CD4-positive, alpha-beta T cell (primary cell): ENCODE data around the gene DIPK1B. TPM values are rescaled to one million over a fixed set of nuclear protein-coding genes. Genes with fewer than 3 reads are reported as not detected.

Experiments
- ATAC-seq: fragments of 200-7000 bp; cut with Tn5 transposase; one replicate; pipeline ENCODE4 v1.10.0; 2022; ENCODE audit warnings: mild to moderate bottlenecking; ENCODE audit not compliant: poor library complexity
- CTCF ChIA-PET: fragments of 350-600 bp; sonication (Branson Sonifier 250); formaldehyde crosslinking; loops from one replicate; lab custom pipeline; 2021; ENCODE audit warnings: antibody characterized with exemption, inconsistent platforms; lab: Charles Lee
- POLR2A ChIA-PET: fragments of 350-600 bp; sonication (Branson Sonifier 250); formaldehyde crosslinking; loops from one replicate; lab custom pipeline; 2021; ENCODE audit warnings: antibody characterized with exemption, inconsistent platforms; lab: Charles Lee
- DNase-seq, 14 experiments: peaks; one replicate each; pipeline ENCODE4 v3.0.0-alpha.2; 2013 to 2020; ENCODE audit warnings: mixed read lengths in 2 of 14
- H3K27ac ChIP-seq, 2 donors: one replicate each; pipeline versions ENCODE4 v1.5.1 to v1.7.0; 2013; ENCODE audit warnings: low read length in 2 of 2, low read depth in 1 of 2, mild to moderate bottlenecking in 1 of 2
- H3K27me3 ChIP-seq, 2 experiments: 1 replicate in 1 of 2; 2 replicates in 1 of 2; pipeline versions ENCODE4 v1.6.1 to v1.7.0; 2013; ENCODE audit warnings: low read length in 2 of 2, control low read depth in 1 of 2, mild to moderate bottlenecking in 1 of 2, moderate library complexity in 1 of 2; ENCODE audit not compliant: insufficient read depth in 2 of 2, control insufficient read depth in 1 of 2
- H3K36me3 ChIP-seq: one replicate; pipeline ENCODE4 v1.6.1; 2013; ENCODE audit warnings: low read length, control low read depth; ENCODE audit not compliant: insufficient read depth
- H3K4me1 ChIP-seq: one replicate; pipeline ENCODE4 v1.6.1; 2013; ENCODE audit warnings: low read length, control low read depth; ENCODE audit not compliant: insufficient read depth
- H3K4me3 ChIP-seq: one replicate; pipeline ENCODE4 v1.5.1; 2013; ENCODE audit warnings: mild to moderate bottlenecking, low read length, moderate library complexity
- H3K9me3 ChIP-seq, 2 experiments: 1 replicate in 1 of 2; 2 replicates in 1 of 2; pipeline versions ENCODE4 v1.6.1 to v1.7.0; 2013; ENCODE audit warnings: low read length in 2 of 2, mild to moderate bottlenecking in 2 of 2, control low read depth in 1 of 2, moderate library complexity in 1 of 2; ENCODE audit not compliant: control insufficient read depth in 1 of 2, insufficient read depth in 1 of 2
- H3K27ac Mint-ChIP-seq: one replicate; pipeline ENCODE4 v1.8.0; 2020; ENCODE audit warnings: mixed read lengths
- H3K27me3 Mint-ChIP-seq: one replicate; pipeline ENCODE4 v1.8.0; 2021; ENCODE audit warnings: mixed read lengths
- H3K36me3 Mint-ChIP-seq: one replicate; pipeline ENCODE4 v1.8.0; 2021; ENCODE audit warnings: low read depth, mixed read lengths
- H3K4me1 Mint-ChIP-seq: one replicate; pipeline ENCODE4 v1.8.0; 2021; ENCODE audit warnings: low read depth, mixed read lengths
- H3K4me3 Mint-ChIP-seq: one replicate; pipeline ENCODE4 v1.8.0; 2020; ENCODE audit warnings: mild to moderate bottlenecking, mixed read lengths
- H3K9me3 Mint-ChIP-seq: one replicate; pipeline ENCODE4 v1.8.0; 2020; ENCODE audit warnings: mixed read lengths
- CTCF ChIP-seq: fragments of 200-600 bp; IDR thresholded peaks from one replicate; pipeline ENCODE4 v1.8.0; 2022; ENCODE audit warnings: antibody characterized with exemption, mild to moderate bottlenecking
- intact Hi-C, 2 experiments: fragments of 100-400 bp; cut with DNase I in 1 of 2; cut with micrococcal nuclease in 1 of 2; formaldehyde crosslinking; loops; one replicate each; pipeline versions ENCODE4 v1.15.1 to v1.9.0; 2023 to 2025; cut with DNase I, micrococcal nuclease
- total RNA-seq, 174 experiments: library from RNA in 2 of 174; stranded (reverse) in 2 of 174; gene quantifications; one replicate each; pipeline ENCODE4 v1.2.3 and lab custom pipeline; 2021 to 2026

DIPK1B gene
- total RNA-seq, 2 experiments from 2014 or later, result 0.11 TPM; not detected in 1

GRCh38 chr9:136670576-136671253 is 41.7 kb upstream of the DIPK1B start:
- TF ChIP-seq CTCF, result no peak
- no peak overlapping the region for H3K27ac Mint-ChIP-seq
- POLR2A ChIA-PET, result no interaction called here
- Histone ChIP-seq H3K4me1 (peaks cover 9% of the 10 kb centered on the region), H3K27ac (no peak overlapping the region), H3K27me3 (peaks cover 9 to 13% of the 10 kb centered on the region in 2 experiments), H3K4me3 (no peak overlapping the region), H3K9me3 (peaks cover 0 to 7% of the 10 kb centered on the region in 2 experiments), H3K36me3 (no peaks in the 10 kb centered on the region)
- DNase-seq, result no peak
- H3K4me3 Mint-ChIP-seq, result no peak overlapping the region
- ATAC-seq, result no peak
- CTCF ChIA-PET, result no interaction called here
- peaks cover 9% of the 10 kb centered on the region for H3K27me3 Mint-ChIP-seq
- no peaks in the 10 kb centered on the region for H3K36me3 Mint-ChIP-seq
- H3K4me1 Mint-ChIP-seq, result no peaks in the 10 kb centered on the region
- intact Hi-C loops, result no loop called here
- no peaks in the 10 kb centered on the region for H3K9me3 Mint-ChIP-seq

GRCh38 chr9:136671254-136671614 is 41.1 kb upstream of the DIPK1B start:
- ChIA-PET CTCF (interaction anchor here (0.5 to 1.3 kb wide), 3 partner anchors 30 to 207 kb away, joined by 3 to 4 read pairs (median 3); no protein-coding TSS in a partner anchor), POLR2A (no interaction called here)
- Histone ChIP-seq H3K4me1 (peaks cover 9% of the 10 kb centered on the region), H3K27me3 (peaks cover 9 to 13% of the 10 kb centered on the region in 2 experiments), H3K4me3 (no peak overlapping the region), H3K9me3 (peaks cover 0 to 7% of the 10 kb centered on the region in 2 experiments), H3K36me3 (no peaks in the 10 kb centered on the region), H3K27ac (no peak overlapping the region)
- Mint-ChIP-seq H3K36me3 (no peaks in the 10 kb centered on the region), H3K4me3 (no peak overlapping the region), H3K9me3 (no peaks in the 10 kb centered on the region), H3K27me3 (peaks cover 9% of the 10 kb centered on the region), H3K27ac (no peak overlapping the region), H3K4me1 (no peaks in the 10 kb centered on the region)
- no peak for DNase-seq
- no peak for ATAC-seq
- intact Hi-C loops, result no loop called here
- no peak for TF ChIP-seq CTCF

GRCh38 chr9:136671646-136672430 is 40.5 kb upstream of the DIPK1B start:
- intact Hi-C loops, result no loop called here
- Histone ChIP-seq H3K4me3 (no peak overlapping the region), H3K36me3 (no peaks in the 10 kb centered on the region), H3K27me3 (peaks cover 9% of the 10 kb centered on the region in 2 experiments), H3K27ac (no peak overlapping the region), H3K9me3 (peaks cover 0 to 7% of the 10 kb centered on the region in 2 experiments), H3K4me1 (peaks cover 5% of the 10 kb centered on the region)
- H3K27me3 Mint-ChIP-seq, result peaks cover 6% of the 10 kb centered on the region
- TF ChIP-seq CTCF, result peak; percentile 71
- ATAC-seq, result peak; percentile 65
- no peaks in the 10 kb centered on the region for H3K9me3 Mint-ChIP-seq
- H3K36me3 Mint-ChIP-seq, result no peaks in the 10 kb centered on the region
- POLR2A ChIA-PET, result no interaction called here
- CTCF ChIA-PET, result interaction anchor here (0.5 to 1.3 kb wide), 5 partner anchors 29 to 208 kb away, joined by 3 to 4 read pairs (median 3); no protein-coding TSS in a partner anchor
- H3K4me1 Mint-ChIP-seq, result no peaks in the 10 kb centered on the region
- peak in 13 of 14 experiments; percentile 17 to 61 (median 33) for DNase-seq
- no peak overlapping the region for H3K4me3 Mint-ChIP-seq
- H3K27ac Mint-ChIP-seq, result no peak overlapping the region
